SK-N-SH (cell line): Measurements from ENCODE around the gene NTRK2.

Experiments
- CTCF ChIP-seq: fragments of 200-600 bp; sonication (generic); IDR thresholded peaks from 2 replicates; pipeline ENCODE4 v1.6.1; 2017; ENCODE audit warnings: antibody characterized with exemption, mild to moderate bottlenecking, moderate library complexity
- EP300 ChIP-seq, 2 experiments: IDR thresholded peaks; 2 replicates each; pipeline versions ENCODE4 v1.4.0 to v1.6.1; 2012; ENCODE audit warnings: borderline replicate concordance in 1 of 2, low read depth in 1 of 2, low read length in 1 of 2
- FOXM1 ChIP-seq: IDR thresholded peaks from 2 replicates; pipeline ENCODE4 v1.4.0; 2012; ENCODE audit warnings: low read depth, mild to moderate bottlenecking
- GABPA ChIP-seq: IDR thresholded peaks from 2 replicates; pipeline ENCODE4 v1.4.0; 2012; ENCODE audit warnings: low read depth, mild to moderate bottlenecking
- JUND ChIP-seq: IDR thresholded peaks from 2 replicates; pipeline ENCODE4 v1.4.0; 2012
- MXI1 ChIP-seq: IDR thresholded peaks from 2 replicates; pipeline ENCODE4 v1.6.1; 2012; ENCODE audit warnings: mild to moderate bottlenecking, low read depth, low read length, improper control_type of control experiment
- PBX3 ChIP-seq: IDR thresholded peaks from 2 replicates; pipeline ENCODE4; 2012
- POLR2AphosphoS5 ChIP-seq: IDR thresholded peaks from 2 replicates; pipeline ENCODE4 v1.6.1; 2012; ENCODE audit warnings: low read depth, low read length
- RAD21 ChIP-seq: IDR thresholded peaks from 2 replicates; pipeline ENCODE4 v1.6.1; 2012; ENCODE audit warnings: mild to moderate bottlenecking, low read length
- REST ChIP-seq: IDR thresholded peaks from 2 replicates; pipeline ENCODE4 v1.6.1; 2012; ENCODE audit warnings: mild to moderate bottlenecking, low read depth, low read length, moderate library complexity
- SIN3A ChIP-seq: IDR thresholded peaks from 2 replicates; pipeline ENCODE4 v1.6.1; 2012; ENCODE audit warnings: low read depth, mild to moderate bottlenecking, low read length, moderate library complexity, borderline replicate concordance
- TCF12 ChIP-seq: IDR thresholded peaks from 2 replicates; pipeline ENCODE4 v1.4.0; 2012
- YY1 ChIP-seq: IDR thresholded peaks from 2 replicates; pipeline ENCODE4 v1.4.0; 2012; ENCODE audit warnings: low read depth, mild to moderate bottlenecking
- TF ChIP-seq, protein P1 (sequence below): IDR thresholded peaks from 2 replicates; pipeline ENCODE4 v1.4.0; 2012; ENCODE audit warnings: low read depth

- TF ChIP-seq PBX3, result peak; percentile 75
- TF ChIP-seq, protein P1, sequence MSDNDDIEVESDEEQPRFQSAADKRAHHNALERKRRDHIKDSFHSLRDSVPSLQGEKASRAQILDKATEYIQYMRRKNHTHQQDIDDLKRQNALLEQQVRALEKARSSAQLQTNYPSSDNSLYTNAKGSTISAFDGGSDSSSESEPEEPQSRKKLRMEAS, result no peak
- TF ChIP-seq CTCF, result no peak
- TF ChIP-seq EP300 (IDR thresholded peaks at IDR 0.05; ENCODE audit: borderline replicate concordance in 1 of 2, low read depth in 1 of 2, low read length in 1 of 2), result peak in 1 of 2 experiments; percentile 46; a peak in 1 of 4 replicates
- no peak for TF ChIP-seq FOXM1
- TF ChIP-seq SIN3A, result no peak
- peak; percentile 82 for TF ChIP-seq TCF12
- peak; percentile 50 for TF ChIP-seq JUND
- TF ChIP-seq RAD21, result no peak
- TF ChIP-seq REST, result no peak
- no peak for TF ChIP-seq MXI1
- TF ChIP-seq YY1, result no peak
- no peak for TF ChIP-seq POLR2AphosphoS5
- no peak for TF ChIP-seq GABPA
Observed at GRCh38 chr9:84856181-84856632, 186.7 kb downstream of the NTRK2 start.
